IMR-90 (cell line): ENCODE measurements around the gene MAGI3. TPM values are rescaled to one million over a fixed set of nuclear protein-coding genes. Genes with fewer than 3 reads are reported as not detected.

Experiments used
- ATAC-seq: fragments of 200-7000 bp; cut with Tn5 transposase; 2 replicates; pipeline ENCODE4 v1.9.1; 2020; ENCODE audit warnings: low read depth, mild to moderate bottlenecking, moderate library complexity
- BruUV-seq: library from RNA; stranded (reverse); fragments of 400-500 nt; replicated peaks from 2 replicates; lab custom pipeline; 2021; lab: Mats Ljungman, UMichigan
- CTCF ChIA-PET: fragments of 300-600 bp; formaldehyde crosslinking; extraction: SDS; loops from one replicate; lab custom pipeline; 2021; ENCODE audit warnings: antibody characterized with exemption; lab: Yijun Ruan, JAX
- POLR2A ChIA-PET: fragments of 300-600 bp; sonication (Branson Sonifier 250); formaldehyde crosslinking; loops from one replicate; lab custom pipeline; 2022; ENCODE audit warnings: antibody characterized with exemption; ENCODE audit not compliant: unreplicated experiment; lab: Charles Lee
- DNase-seq: peaks from one replicate; pipeline ENCODE4 v3.0.0; 2013
- H2AFZ ChIP-seq: replicated peaks from 2 replicates; pipeline ENCODE3; 2013; ENCODE audit warnings: low read length, mild to moderate bottlenecking; ENCODE audit not compliant: poor library complexity
- H2AK5ac ChIP-seq: 2 replicates; pipeline ENCODE4 v1.6.1; 2013; ENCODE audit warnings: low read depth, low read length, inconsistent platforms
- H2AK9ac ChIP-seq: replicated peaks from 2 replicates; pipeline ENCODE3; 2013; ENCODE audit warnings: mild to moderate bottlenecking, low read depth, low read length, moderate library complexity; ENCODE audit not compliant: poor library complexity
- H2BK120ac ChIP-seq: 2 replicates; pipeline ENCODE4 v1.6.1; 2013; ENCODE audit warnings: low read depth, low read length, inconsistent platforms
- H2BK15ac ChIP-seq: 3 replicates; pipeline ENCODE4 v1.6.1; 2013; ENCODE audit warnings: low read depth, low read length, inconsistent platforms
- H2BK20ac ChIP-seq: 2 replicates; pipeline ENCODE4 v1.6.1; 2013; ENCODE audit warnings: low read depth, mild to moderate bottlenecking, inconsistent platforms, low read length, moderate library complexity
- H2BK5ac ChIP-seq: 2 replicates; pipeline ENCODE4 v1.6.1; 2013; ENCODE audit warnings: mild to moderate bottlenecking, low read depth, low read length, inconsistent platforms; ENCODE audit not compliant: poor library complexity, severe bottlenecking
- H3K14ac ChIP-seq: replicated peaks from 2 replicates; pipeline ENCODE4 v1.6.1; 2013; ENCODE audit warnings: low read depth, low read length, inconsistent platforms
- H3K18ac ChIP-seq: 2 replicates; pipeline ENCODE4 v1.6.1; 2013; ENCODE audit warnings: low read depth, low read length, control low read depth
- H3K23ac ChIP-seq: 2 replicates; pipeline ENCODE4 v1.6.1; 2013; ENCODE audit warnings: low read depth, low read length, inconsistent platforms
- H3K27ac ChIP-seq: 2 replicates; pipeline ENCODE4 v1.5.1; 2013; ENCODE audit warnings: mild to moderate bottlenecking, control low read depth, low read length; ENCODE audit not compliant: insufficient read depth
- H3K27me3 ChIP-seq: 2 replicates; pipeline ENCODE4 v1.6.1; 2013; ENCODE audit warnings: low read length; ENCODE audit not compliant: control insufficient read depth, insufficient read depth
- H3K36me3 ChIP-seq: 2 replicates; pipeline ENCODE4 v1.6.1; 2013; ENCODE audit warnings: low read length, mixed read lengths; ENCODE audit not compliant: control insufficient read depth, insufficient read depth
- H3K4ac ChIP-seq: 2 replicates; pipeline ENCODE4 v1.6.1; 2013; ENCODE audit warnings: low read depth, low read length, inconsistent platforms
- H3K4me1 ChIP-seq: 2 replicates; pipeline ENCODE4 v1.6.1; 2013; ENCODE audit warnings: low read length, mixed read lengths; ENCODE audit not compliant: control insufficient read depth, insufficient read depth
- H3K4me2 ChIP-seq: 2 replicates; pipeline ENCODE4 v1.6.1; 2013; ENCODE audit warnings: low read depth, mild to moderate bottlenecking, control low read depth, low read length, moderate library complexity
- H3K4me3 ChIP-seq: 2 replicates; pipeline ENCODE4 v1.5.1; 2013; ENCODE audit warnings: low read depth, mild to moderate bottlenecking, control low read depth, low read length, moderate library complexity; ENCODE audit not compliant: insufficient read depth
- H3K56ac ChIP-seq: 2 replicates; pipeline ENCODE4 v1.6.1; 2013; ENCODE audit warnings: low read length, inconsistent platforms; ENCODE audit not compliant: insufficient read depth; ENCODE audit errors: extremely low read depth
- H3K79me1 ChIP-seq, 2 experiments: 2 replicates each; pipeline ENCODE4 v1.6.1; 2013; ENCODE audit warnings: low read length in 2 of 2, inconsistent platforms in 1 of 2, low read depth in 1 of 2
- H3K9ac ChIP-seq: 2 replicates; pipeline ENCODE4 v1.6.1; 2013; ENCODE audit warnings: low read depth, low read length, control low read depth
- H3K9me1 ChIP-seq: 2 replicates; pipeline ENCODE4 v1.6.1; 2013; ENCODE audit warnings: low read length, inconsistent platforms; ENCODE audit not compliant: insufficient read depth
- H3K9me3 ChIP-seq: 2 replicates; pipeline ENCODE4 v1.6.1; 2013; ENCODE audit warnings: low read length; ENCODE audit not compliant: control insufficient read depth, insufficient read depth
- H4K20me1 ChIP-seq: 2 replicates; pipeline ENCODE4 v1.6.1; 2013; ENCODE audit warnings: low read length, inconsistent platforms; ENCODE audit not compliant: insufficient read depth
- H4K5ac ChIP-seq: 2 replicates; pipeline ENCODE4 v1.6.1; 2013; ENCODE audit warnings: mild to moderate bottlenecking, low read depth, low read length, control low read depth
- H4K8ac ChIP-seq, 2 experiments: 2 replicates each; pipeline ENCODE4 v1.6.1; 2013; ENCODE audit warnings: low read depth in 2 of 2, low read length in 2 of 2, control low read depth in 1 of 2, inconsistent platforms in 1 of 2
- H4K91ac ChIP-seq: 2 replicates; pipeline ENCODE4 v1.6.1; 2013; ENCODE audit warnings: low read depth, low read length, inconsistent platforms; ENCODE audit not compliant: insufficient read depth
- BHLHE40 ChIP-seq: fragments of 150-350 bp; IDR thresholded peaks from 2 replicates; pipeline ENCODE4 v1.6.1; 2016; ENCODE audit warnings: mild to moderate bottlenecking, low read depth, low read length
- CTCF ChIP-seq: conservative IDR thresholded peaks from 2 replicates; pipeline ENCODE4 v1.5.1; 2012; ENCODE audit warnings: mild to moderate bottlenecking, low read depth, low read length, improper control_type of control experiment
- ELK1 ChIP-seq: fragments of 150-350 bp; IDR thresholded peaks from 2 replicates; pipeline ENCODE4 v1.6.1; 2016; ENCODE audit warnings: low read depth, mild to moderate bottlenecking, low read length, moderate library complexity, borderline replicate concordance
- MAFK ChIP-seq: IDR thresholded peaks from 2 replicates; pipeline ENCODE4 v1.6.1; 2012; ENCODE audit warnings: low read depth, low read length, improper control_type of control experiment
- RAD21 ChIP-seq: IDR thresholded peaks from 2 replicates; pipeline ENCODE4 v1.6.1; 2012; ENCODE audit warnings: low read length, improper control_type of control experiment
- RCOR1 ChIP-seq: IDR thresholded peaks from 2 replicates; pipeline ENCODE4 v1.6.1; 2012; ENCODE audit warnings: mild to moderate bottlenecking, low read length, improper control_type of control experiment; ENCODE audit not compliant: insufficient replicate concordance
- RFX5 ChIP-seq: IDR thresholded peaks from 2 replicates; pipeline ENCODE4 v1.8.0; 2012; ENCODE audit warnings: low read depth, mild to moderate bottlenecking, low read length, moderate library complexity
- SMC3 ChIP-seq: fragments of 150-350 bp; IDR thresholded peaks from 2 replicates; pipeline ENCODE4 v1.6.1; 2016; ENCODE audit warnings: low read depth, mild to moderate bottlenecking, antibody characterized with exemption, low read length, moderate library complexity
- WGBS, 2 experiments: methylation state at CpG; one replicate each; pipeline versions ENCODE4 v1.1.5 to v1.1.7; 2013; ENCODE audit warnings: missing lambda C conversion rate in 2 of 2; ENCODE audit not compliant: insufficient read length in 1 of 2; ENCODE audit errors: extremely low coverage in 2 of 2; 5-methylcytosine and 5-hydroxymethylcytosine counted together
- dilution Hi-C: fragments of 300-500 bp; cut with HindIII; formaldehyde crosslinking; loops from one replicate; pipeline ENCODE4 v1.14.3; 2018; ENCODE audit warnings: low sequenced_read_pairs; ENCODE audit not compliant: unreplicated experiment
- in situ Hi-C: fragments of 300-500 bp; cut with MboI; formaldehyde crosslinking; loops from 3 replicates; pipeline ENCODE4 v1.14.3; 2019; ENCODE audit warnings: low sequenced_read_pairs, inconsistent platforms, mixed read lengths
- intact Hi-C: fragments of 100-400 bp; cut with micrococcal nuclease; formaldehyde crosslinking; loops from 2 replicates; pipeline ENCODE4 v1.10.0; 2022
- polyA plus RNA-seq, 3 experiments: library from polyadenylated mRNA; depleted of rRNA; stranded (reverse); fragments of >200 nt; gene quantifications; 2 replicates each; pipeline ENCODE4 v1.2.3, GENCODE V29; 2012; ENCODE audit warnings: low replicate concordance in 1 of 3
- total RNA-seq: library from RNA; depleted of rRNA; stranded (reverse); fragments of >200 nt; gene quantifications from 2 replicates; pipeline ENCODE4 v1.2.3, GENCODE V29; 2012

MAGI3 gene
- total and polyA plus RNA-seq, 2 of the 4 experiments (the other 2 are of a cell fraction), result 2.5 to 8.8 TPM

- Histone ChIP-seq H3K14ac (no peak overlapping the region), H3K27me3 (no peaks in the 10 kb centered on the region), H3K56ac (no peak overlapping the region), H4K5ac (no peak overlapping the region), H2AK9ac (no peak overlapping the region), H2BK120ac (no peak overlapping the region), H3K4me1 (no peaks in the 10 kb centered on the region), H3K4me2 (no peak overlapping the region), H2AK5ac (no peak overlapping the region), H2AFZ (no peak overlapping the region), H3K18ac (no peak overlapping the region), H4K20me1 (no peaks in the 10 kb centered on the region), H2BK20ac (no peak overlapping the region), H3K79me1 (no peaks in the 10 kb centered on the region), H3K4ac (no peak overlapping the region), H4K91ac (no peak overlapping the region), H4K8ac (no peak overlapping the region), H3K9ac (no peak overlapping the region), H3K4me3 (no peak overlapping the region), H3K36me3 (peaks cover 2% of the 10 kb centered on the region; the same call in 1 of the 2 replicates), H2BK15ac (no peak overlapping the region), H3K9me3 (no peaks in the 10 kb centered on the region), H3K23ac (no peak overlapping the region), H3K27ac (no peak overlapping the region), H2BK5ac (no peak overlapping the region), H3K9me1 (no peaks in the 10 kb centered on the region)
- ChIA-PET POLR2A (no interaction called here), CTCF (interaction anchor here (0.6 kb wide), 1 partner anchor 582 kb away, joined by 5 read pairs; no protein-coding TSS in a partner anchor)
- DNase-seq, result no peak
- TF ChIP-seq RFX5 (no peak), ELK1 (no peak), CTCF (no peak), BHLHE40 (no peak), RAD21 (no peak), RCOR1 (no peak), MAFK (no peak), SMC3 (no peak)
- no peak for ATAC-seq
- in situ Hi-C loops (loop anchor here (10.0 kb wide), 1 partner anchor 273 kb away; no protein-coding TSS in a partner anchor), dilution Hi-C loops (no loop called here), intact Hi-C loops (loop anchor here (5.0 kb wide), 1 partner anchor 45 kb away; no protein-coding TSS in a partner anchor)
- no TSS peak for BruUV-seq
- no CpG with 5 or more reads among the region's 3 CpGs for WGBS, 2 experiments
These were observed 267.3 kb downstream of the MAGI3 start for GRCh38 chr1:113657556-113658063.
